Fibroblast of peridontal ligament (primary cell): ENCODE measurements around the gene NAA80.
A peak's percentile ranks its signal among the peaks of the same experiment; 100 is the strongest.

Experiments
- DNase-seq: peaks from one replicate; pipeline ENCODE4 v3.0.0-alpha.2; 2010; ENCODE audit errors: extremely low read depth

Gene NAA80

GRCh38 chr3:50298836-50299637, at the start of gene NAA80, which contains the start of gene HYAL3:
NAA80 (minus strand) TSS chr3:50299405; CDS start chr3:50297463, 1,942 bp downstream.
HYAL3 (minus strand) TSS chr3:50299405; CDS start chr3:50295602, 3,803 bp downstream.
- DNase-seq = peak; percentile 99

- DNase-seq = peak; percentile 73
Observed at GRCh38 chr3:50347187-50347813, 48.1 kb upstream of the NAA80 start.

GRCh38 chr3:50345586-50346234, 46.5 kb upstream of the NAA80 start, which contains the start of gene ZMYND10:
ZMYND10 (minus strand) TSS chr3:50345732; CDS start chr3:50345579, 153 bp downstream.
- peak; percentile 38 for DNase-seq

- DNase-seq = no peak
Observed at GRCh38 chr3:50345008-50345407, 45.8 kb upstream of the NAA80 start.

- no peak for DNase-seq
Observed at GRCh38 chr3:50342813-50343633, 43.8 kb upstream of the NAA80 start.

- no peak for DNase-seq
Observed at GRCh38 chr3:50341996-50342650, 42.9 kb upstream of the NAA80 start.

- DNase-seq = no peak
Observed at GRCh38 chr3:50341537-50341936, 42.3 kb upstream of the NAA80 start.

GRCh38 chr3:50340448-50341329, 41.5 kb upstream of the NAA80 start, which contains the start of gene RASSF1:
RASSF1 (minus strand) TSS chr3:50340836; CDS start chr3:50340805, 31 bp downstream.
- peak; percentile 37 for DNase-seq

- no peak for DNase-seq
Observed at GRCh38 chr3:50340147-50340447, 40.9 kb upstream of the NAA80 start.

GRCh38 chr3:50339485-50340146, 40.4 kb upstream of the NAA80 start:
- DNase-seq = peak; percentile 36

GRCh38 chr3:50338965-50339364, 39.8 kb upstream of the NAA80 start:
- no peak for DNase-seq

- peak; percentile 99 for DNase-seq
Observed at GRCh38 chr3:50337175-50337861, 38.1 kb upstream of the NAA80 start.

- DNase-seq = peak; percentile 30
Observed at GRCh38 chr3:50336452-50337174, 37.4 kb upstream of the NAA80 start.

- DNase-seq = no peak
Observed at GRCh38 chr3:50334339-50335075, 35.3 kb upstream of the NAA80 start.

GRCh38 chr3:50333744-50334328, 34.6 kb upstream of the NAA80 start:
- DNase-seq = peak; percentile 51

GRCh38 chr3:50331364-50331907, 32.2 kb upstream of the NAA80 start:
- DNase-seq = no peak

GRCh38 chr3:50330330-50330729, 31.1 kb upstream of the NAA80 start:
- DNase-seq = no peak
